Glutamatergic neuron (in vitro differentiated cells): Measurements from ENCODE around the gene PTEN. TPM values are rescaled to one million over a fixed set of nuclear protein-coding genes. Genes with fewer than 3 reads are reported as not detected.

ENCODE experiments used
- DNase-seq: peaks from one replicate; pipeline ENCODE4 v3.0.0; 2022
- H3K27ac Mint-ChIP-seq: one replicate; pipeline ENCODE4 v1.8.0; 2020; ENCODE audit warnings: mild to moderate bottlenecking, mixed read lengths, inconsistent platforms; ENCODE audit not compliant: unreplicated experiment
- H3K27me3 Mint-ChIP-seq: one replicate; pipeline ENCODE4 v1.8.0; 2020; ENCODE audit warnings: mild to moderate bottlenecking, moderate library complexity, mixed read lengths, inconsistent platforms; ENCODE audit not compliant: unreplicated experiment
- H3K36me3 Mint-ChIP-seq: one replicate; pipeline ENCODE4 v1.8.0; 2020; ENCODE audit warnings: mild to moderate bottlenecking, mixed read lengths, inconsistent platforms; ENCODE audit not compliant: unreplicated experiment
- H3K4me1 Mint-ChIP-seq: one replicate; pipeline ENCODE4 v1.8.0; 2020; ENCODE audit warnings: mild to moderate bottlenecking, low read depth, mixed read lengths, inconsistent platforms; ENCODE audit not compliant: unreplicated experiment
- H3K4me3 Mint-ChIP-seq: one replicate; pipeline ENCODE4 v1.8.0; 2020; ENCODE audit warnings: mild to moderate bottlenecking, mixed read lengths, inconsistent platforms; ENCODE audit not compliant: unreplicated experiment
- H3K9me3 Mint-ChIP-seq: one replicate; pipeline ENCODE4 v1.8.0; 2020; ENCODE audit warnings: mild to moderate bottlenecking, moderate library complexity, mixed read lengths, inconsistent platforms; ENCODE audit not compliant: unreplicated experiment
- total RNA-seq: library from RNA; stranded (reverse); fragmentation: NEBNext Ultra II Directional; extraction: Animal tissue kit (Norgen Biotek cat#: 25700); gene quantifications from one replicate; pipeline ENCODE4 v1.2.1, GENCODE V29; 2021; ENCODE audit not compliant: unreplicated experiment
- TF ChIP-seq, protein P1 (sequence below): fragments of 200-600 bp; sonication (generic); IDR thresholded peaks from one replicate; pipeline ENCODE4 v1.5.0; 2021; ENCODE audit not compliant: partially characterized antibody, unreplicated experiment

Gene PTEN
- total RNA-seq, 1 donor from 2014 or later = 61.2 TPM

DNA sequence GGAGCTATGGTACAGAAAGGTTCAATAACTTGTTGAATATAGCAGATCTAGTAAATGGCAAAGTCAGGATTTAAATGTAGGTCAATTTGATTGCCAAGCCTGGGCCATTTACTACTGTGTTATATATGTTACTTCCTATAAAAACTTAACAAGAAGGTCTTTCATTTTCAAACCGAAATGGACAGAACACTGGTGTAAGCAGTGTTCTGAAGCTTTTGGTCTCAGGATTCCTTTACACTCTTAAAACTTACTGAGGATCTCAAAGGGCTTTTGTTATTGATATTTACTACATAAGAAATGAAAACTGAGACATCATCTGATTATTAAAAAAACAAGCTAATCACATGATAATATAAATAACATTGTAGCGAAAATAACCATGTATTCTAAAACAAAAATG is 114.7 kb downstream of the PTEN start:
- DNase-seq = no peak
- Mint-ChIP-seq H3K27ac (no peak overlapping the region), H3K4me1 (no peaks in the 10 kb centered on the region), H3K9me3 (no peaks in the 10 kb centered on the region), H3K4me3 (no peak overlapping the region), H3K36me3 (no peaks in the 10 kb centered on the region), H3K27me3 (no peaks in the 10 kb centered on the region)
- TF ChIP-seq, protein P1, sequence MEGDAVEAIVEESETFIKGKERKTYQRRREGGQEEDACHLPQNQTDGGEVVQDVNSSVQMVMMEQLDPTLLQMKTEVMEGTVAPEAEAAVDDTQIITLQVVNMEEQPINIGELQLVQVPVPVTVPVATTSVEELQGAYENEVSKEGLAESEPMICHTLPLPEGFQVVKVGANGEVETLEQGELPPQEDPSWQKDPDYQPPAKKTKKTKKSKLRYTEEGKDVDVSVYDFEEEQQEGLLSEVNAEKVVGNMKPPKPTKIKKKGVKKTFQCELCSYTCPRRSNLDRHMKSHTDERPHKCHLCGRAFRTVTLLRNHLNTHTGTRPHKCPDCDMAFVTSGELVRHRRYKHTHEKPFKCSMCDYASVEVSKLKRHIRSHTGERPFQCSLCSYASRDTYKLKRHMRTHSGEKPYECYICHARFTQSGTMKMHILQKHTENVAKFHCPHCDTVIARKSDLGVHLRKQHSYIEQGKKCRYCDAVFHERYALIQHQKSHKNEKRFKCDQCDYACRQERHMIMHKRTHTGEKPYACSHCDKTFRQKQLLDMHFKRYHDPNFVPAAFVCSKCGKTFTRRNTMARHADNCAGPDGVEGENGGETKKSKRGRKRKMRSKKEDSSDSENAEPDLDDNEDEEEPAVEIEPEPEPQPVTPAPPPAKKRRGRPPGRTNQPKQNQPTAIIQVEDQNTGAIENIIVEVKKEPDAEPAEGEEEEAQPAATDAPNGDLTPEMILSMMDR = no peak

GRCh38 chr10:87979847-87980246 is 116.4 kb downstream of the PTEN start:
- no peak for DNase-seq
- Mint-ChIP-seq H3K9me3 (no peaks in the 10 kb centered on the region), H3K4me3 (no peak overlapping the region), H3K27me3 (no peaks in the 10 kb centered on the region), H3K27ac (no peak overlapping the region), H3K36me3 (no peaks in the 10 kb centered on the region), H3K4me1 (no peaks in the 10 kb centered on the region)
- TF ChIP-seq, protein P1 = no peak

GRCh38 chr10:87983716-87984115 is 120.3 kb downstream of the PTEN start:
- DNase-seq = no peak
- no peaks in the 10 kb centered on the region for H3K4me1 Mint-ChIP-seq
- no peak overlapping the region for H3K27ac Mint-ChIP-seq
- TF ChIP-seq, protein P1 = no peak
- no peaks in the 10 kb centered on the region for H3K36me3 Mint-ChIP-seq
- no peaks in the 10 kb centered on the region for H3K27me3 Mint-ChIP-seq
- no peak overlapping the region for H3K4me3 Mint-ChIP-seq
- no peaks in the 10 kb centered on the region for H3K9me3 Mint-ChIP-seq

DNA sequence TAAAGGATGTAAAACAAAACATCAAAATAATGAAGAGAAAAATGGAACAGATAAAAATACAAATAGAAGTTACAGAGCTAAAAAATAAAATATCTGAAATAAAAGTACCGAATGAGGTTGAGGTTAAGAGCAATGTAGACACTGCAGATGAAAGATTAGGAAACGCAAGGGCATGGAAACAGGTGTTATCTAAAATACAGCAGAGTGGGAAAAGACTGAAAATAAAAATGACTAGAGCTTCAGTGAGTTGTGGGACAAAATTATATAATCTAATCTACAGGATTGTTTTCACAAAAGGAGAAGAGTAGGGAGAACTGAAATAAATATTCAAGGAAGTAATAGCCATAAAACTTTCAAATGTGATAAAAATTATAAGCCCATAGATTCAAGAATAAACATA is 123.8 kb downstream of the PTEN start:
- TF ChIP-seq, protein P1 = no peak
- H3K27me3 Mint-ChIP-seq = no peaks in the 10 kb centered on the region
- H3K9me3 Mint-ChIP-seq = no peaks in the 10 kb centered on the region
- no peak overlapping the region for H3K4me3 Mint-ChIP-seq
- H3K4me1 Mint-ChIP-seq = no peaks in the 10 kb centered on the region
- no peaks in the 10 kb centered on the region for H3K36me3 Mint-ChIP-seq
- no peak overlapping the region for H3K27ac Mint-ChIP-seq
- DNase-seq = no peak

DNA sequence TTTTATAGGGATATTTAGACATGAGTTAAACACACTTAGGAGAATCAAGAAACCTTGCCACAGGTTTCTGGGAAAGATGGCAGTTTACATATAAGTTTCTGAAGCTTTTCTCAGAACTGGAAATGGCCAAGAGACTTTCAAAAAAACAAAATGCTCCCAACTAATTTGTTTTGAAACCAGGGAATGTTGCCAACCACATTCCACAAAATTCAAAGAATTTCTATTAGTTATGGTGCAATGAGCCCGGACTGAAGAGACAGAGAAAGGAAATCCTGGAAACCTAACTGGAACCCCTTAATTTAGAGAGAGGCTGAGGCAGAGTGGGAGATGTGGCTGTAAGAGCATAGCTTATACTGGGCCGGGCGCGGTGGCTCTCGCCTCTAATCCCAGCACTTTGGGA is 128.5 kb downstream of the PTEN start:
- Mint-ChIP-seq H3K27me3 (no peaks in the 10 kb centered on the region), H3K4me3 (no peak overlapping the region), H3K27ac (no peak overlapping the region), H3K4me1 (no peaks in the 10 kb centered on the region), H3K36me3 (no peaks in the 10 kb centered on the region), H3K9me3 (no peaks in the 10 kb centered on the region)
- no peak for DNase-seq
- TF ChIP-seq, protein P1 = no peak
